ENCODE data around the gene SCAF1. TPM values are rescaled to one million over a fixed set of nuclear protein-coding genes. Genes with fewer than 3 reads are reported as not detected.

SCAF1 gene
- total RNA-seq, 1 donor from 2014 or later = 90.7 TPM

- TF ChIP-seq CTCF (IDR thresholded peaks at IDR 0.05; ENCODE audit: unreplicated experiment) = no peak
- Mint-ChIP-seq H3K9me3 (ENCODE audit: low read depth) (no peaks in the 10 kb centered on the region), H3K27ac (no peak overlapping the region), H3K27me3 (no peaks in the 10 kb centered on the region), H3K4me1 (ENCODE audit: low read depth) (no peaks in the 10 kb centered on the region), H3K36me3 (ENCODE audit: insufficient read depth) (peaks cover 6% of the 10 kb centered on the region), H3K4me3 (ENCODE audit: low read depth) (no peak overlapping the region)
- DNase-seq (ENCODE audit: low spot score, unreplicated experiment) = no peak
Measured at GRCh38 chr19:49701271-49701786, 59.3 kb downstream of the SCAF1 start.

GRCh38 chr19:49704888-49705642 lies 63.1 kb downstream of the SCAF1 start:
- H3K4me1 Mint-ChIP-seq (ENCODE audit: low read depth) = no peaks in the 10 kb centered on the region
- H3K9me3 Mint-ChIP-seq (ENCODE audit: low read depth) = no peaks in the 10 kb centered on the region
- H3K36me3 Mint-ChIP-seq (ENCODE audit: insufficient read depth) = peaks cover 7% of the 10 kb centered on the region
- H3K4me3 Mint-ChIP-seq (ENCODE audit: low read depth) = no peak overlapping the region
- TF ChIP-seq CTCF (IDR thresholded peaks at IDR 0.05; ENCODE audit: unreplicated experiment) = no peak
- H3K27me3 Mint-ChIP-seq = no peaks in the 10 kb centered on the region
- no peak overlapping the region for H3K27ac Mint-ChIP-seq
- no peak for DNase-seq (ENCODE audit: low spot score, unreplicated experiment)

- H3K4me3 Mint-ChIP-seq (ENCODE audit: low read depth) = no peak overlapping the region
- H3K27me3 Mint-ChIP-seq = no peaks in the 10 kb centered on the region
- no peaks in the 10 kb centered on the region for H3K9me3 Mint-ChIP-seq (ENCODE audit: low read depth)
- no peak overlapping the region for H3K27ac Mint-ChIP-seq
- TF ChIP-seq CTCF (IDR thresholded peaks at IDR 0.05; ENCODE audit: unreplicated experiment) = no peak
- peaks cover 12% of the 10 kb centered on the region for H3K36me3 Mint-ChIP-seq (ENCODE audit: insufficient read depth)
- no peak for DNase-seq (ENCODE audit: low spot score, unreplicated experiment)
- no peaks in the 10 kb centered on the region for H3K4me1 Mint-ChIP-seq (ENCODE audit: low read depth)
Measured at GRCh38 chr19:49705919-49706318, 63.9 kb downstream of the SCAF1 start.

Small RNA genes within 50 kb of the gene (microRNA-seq; reads per million reads assigned to microRNA genes)
- gene MIR5088 (ENCODE audit: borderline number of aligned reads, unreplicated experiment) = 1.8 reads per million

Other genes with a start within 250 kb of the SCAF1 start
- gene PTH2, start 218.8 kb upstream of the SCAF1 start, total RNA-seq = not detected in 2 replicates
- gene GFY, start 216.8 kb upstream of the SCAF1 start, total RNA-seq = not detected in 2 replicates
- 0.29 TPM in 2 replicates for gene SLC17A7, start 200.7 kb upstream of the SCAF1 start, total RNA-seq
- gene PIH1D1, start 190.4 kb upstream of the SCAF1 start, total RNA-seq = 125 TPM in 2 replicates
- 44.2 and 46.0 TPM in 2 replicates for gene ALDH16A1, start 189.0 kb upstream of the SCAF1 start, total RNA-seq
- 0.96 and 1.1 TPM in 2 replicates for gene FLT3LG, start 168.0 kb upstream of the SCAF1 start, total RNA-seq
- gene RPL13A, start 154.6 kb upstream of the SCAF1 start, total RNA-seq = 2,665 and 2,783 TPM in 2 replicates
- gene RPS11, start 145.8 kb upstream of the SCAF1 start, total RNA-seq = 2,272 and 2,377 TPM in 2 replicates
- gene FCGRT, start 129.5 kb upstream of the SCAF1 start, total RNA-seq = 153 and 169 TPM in 2 replicates
- 43.4 and 58.0 TPM in 2 replicates for gene RCN3, start 114.2 kb upstream of the SCAF1 start, total RNA-seq
- 75.0 and 82.1 TPM in 2 replicates for gene NOSIP, start 61.7 kb upstream of the SCAF1 start, total RNA-seq
- gene PRRG2, start 60.9 kb upstream of the SCAF1 start, total RNA-seq = 6.8 and 8.3 TPM in 2 replicates
- 61.2 and 64.5 TPM in 2 replicates for gene PRR12, start 51.0 kb upstream of the SCAF1 start, total RNA-seq
- 2.6 and 3.9 TPM in 2 replicates for gene RRAS, start 2.1 kb upstream of the SCAF1 start, total RNA-seq
- 103 and 110 TPM in 2 replicates for gene IRF3, start 23.6 kb downstream of the SCAF1 start, total RNA-seq
- gene BCL2L12, start 23.7 kb downstream of the SCAF1 start, total RNA-seq = 58.5 and 59.0 TPM in 2 replicates
- gene PRMT1, start 35.1 kb downstream of the SCAF1 start, total RNA-seq = 299 and 306 TPM in 2 replicates
- gene ADM5, start 47.4 kb downstream of the SCAF1 start, total RNA-seq = 7.7 TPM in 2 replicates
- gene CPT1C, start 48.9 kb downstream of the SCAF1 start, total RNA-seq = 49.9 and 53.1 TPM in 2 replicates
- not detected in 2 replicates for gene TSKS, start 121.1 kb downstream of the SCAF1 start, total RNA-seq
- gene AP2A1, start 124.8 kb downstream of the SCAF1 start, total RNA-seq = 76.0 and 76.3 TPM in 2 replicates
- 37.8 and 40.0 TPM in 2 replicates for gene FUZ, start 171.1 kb downstream of the SCAF1 start, total RNA-seq
- gene MED25, start 176.1 kb downstream of the SCAF1 start, total RNA-seq = 136 and 141 TPM in 2 replicates
- 518 and 564 TPM in 2 replicates for gene PTOV1, start 208.9 kb downstream of the SCAF1 start, total RNA-seq
- 137 and 144 TPM in 2 replicates for gene PNKP, start 225.4 kb downstream of the SCAF1 start, total RNA-seq
- 41.5 and 48.8 TPM in 2 replicates for gene AKT1S1, start 235.1 kb downstream of the SCAF1 start, total RNA-seq
- gene TBC1D17, start 235.5 kb downstream of the SCAF1 start, total RNA-seq = 44.6 and 45.4 TPM in 2 replicates